Mucosa of stomach (tissue), 1 donor: ENCODE measurements around the gene PFKFB4.

Experiments
- H3K27me3 ChIP-seq: one replicate; pipeline ENCODE4 v1.7.0; 2013; ENCODE audit warnings: mild to moderate bottlenecking, low read length; ENCODE audit not compliant: control insufficient read depth, insufficient read depth
- H3K36me3 ChIP-seq: one replicate; pipeline ENCODE4 v1.7.0; 2013; ENCODE audit warnings: low read length; ENCODE audit not compliant: control insufficient read depth, insufficient read depth
- H3K4me1 ChIP-seq: one replicate; pipeline ENCODE4 v1.7.0; 2013; ENCODE audit warnings: mild to moderate bottlenecking, low read length; ENCODE audit not compliant: control insufficient read depth, insufficient read depth
- H3K4me3 ChIP-seq: one replicate; pipeline ENCODE4 v1.7.0; 2013; ENCODE audit warnings: low read length
- H3K9ac ChIP-seq: one replicate; pipeline ENCODE4 v1.7.0; 2013; ENCODE audit warnings: mild to moderate bottlenecking, low read length, moderate library complexity
- H3K9me3 ChIP-seq: one replicate; pipeline ENCODE4 v1.7.0; 2013; ENCODE audit warnings: mild to moderate bottlenecking, low read length, moderate library complexity; ENCODE audit not compliant: control insufficient read depth
- donor health status: Pancreatic carcinoma.

The PFKFB4 gene

GRCh38 chr3:48556796-48557626 is at the start of gene PFKFB4:
PFKFB4 (minus strand) TSS chr3:48556803; CDS start chr3:48556777, 26 bp downstream.
- Histone ChIP-seq H3K9ac (peak within 1 kb of the TSS; percentile 57), H3K27me3 (no peaks in the 10 kb centered on the region), H3K36me3 (no peaks in the 10 kb centered on the region), H3K4me1 (peaks cover 40% of the 10 kb centered on the region), H3K9me3 (no peaks in the 10 kb centered on the region), H3K4me3 (peak within 1 kb of the TSS; percentile 25)

- no peak overlapping the region for H3K4me3 ChIP-seq
- no peaks in the 10 kb centered on the region for H3K27me3 ChIP-seq
- no peaks in the 10 kb centered on the region for H3K9me3 ChIP-seq
- peaks cover 48% of the 10 kb centered on the region for H3K36me3 ChIP-seq
- H3K4me1 ChIP-seq = peaks cover 10% of the 10 kb centered on the region
- H3K9ac ChIP-seq = no peak overlapping the region
Measured at GRCh38 chr3:48601622-48601994, 45.0 kb upstream of the PFKFB4 start.

- Histone ChIP-seq H3K36me3 (peaks cover 48% of the 10 kb centered on the region), H3K9me3 (no peaks in the 10 kb centered on the region), H3K27me3 (no peaks in the 10 kb centered on the region), H3K9ac (no peak overlapping the region), H3K4me3 (no peak overlapping the region), H3K4me1 (peaks cover 10% of the 10 kb centered on the region)
Measured at GRCh38 chr3:48600711-48601621, 44.4 kb upstream of the PFKFB4 start.

GRCh38 chr3:48599509-48600285 is 43.1 kb upstream of the PFKFB4 start:
- Histone ChIP-seq H3K9me3 (no peaks in the 10 kb centered on the region), H3K4me1 (peaks cover 19% of the 10 kb centered on the region), H3K9ac (peak overlapping the region; percentile 17), H3K27me3 (peaks cover 10% of the 10 kb centered on the region), H3K36me3 (peaks cover 48% of the 10 kb centered on the region), H3K4me3 (no peak overlapping the region)

- Histone ChIP-seq H3K4me3 (no peak overlapping the region), H3K4me1 (peaks cover 25% of the 10 kb centered on the region), H3K9ac (peak overlapping the region; percentile 17), H3K36me3 (peaks cover 44% of the 10 kb centered on the region), H3K27me3 (peaks cover 16% of the 10 kb centered on the region), H3K9me3 (no peaks in the 10 kb centered on the region)
Measured at GRCh38 chr3:48599077-48599501, 42.5 kb upstream of the PFKFB4 start.

GRCh38 chr3:48598323-48599076 is 41.9 kb upstream of the PFKFB4 start:
- H3K36me3 ChIP-seq = peaks cover 41% of the 10 kb centered on the region
- H3K27me3 ChIP-seq = peaks cover 22% of the 10 kb centered on the region
- peak overlapping the region; percentile 34 for H3K9ac ChIP-seq
- peaks cover 29% of the 10 kb centered on the region for H3K4me1 ChIP-seq
- no peak overlapping the region for H3K4me3 ChIP-seq
- no peaks in the 10 kb centered on the region for H3K9me3 ChIP-seq

- Histone ChIP-seq H3K4me3 (no peak overlapping the region), H3K9me3 (no peaks in the 10 kb centered on the region), H3K9ac (no peak overlapping the region), H3K4me1 (peaks cover 29% of the 10 kb centered on the region), H3K27me3 (peaks cover 26% of the 10 kb centered on the region), H3K36me3 (peaks cover 32% of the 10 kb centered on the region)
Measured at GRCh38 chr3:48597408-48597800, 40.8 kb upstream of the PFKFB4 start.

- H3K4me3 ChIP-seq = no peak overlapping the region
- peaks cover 26% of the 10 kb centered on the region for H3K27me3 ChIP-seq
- H3K9ac ChIP-seq = no peak overlapping the region
- peaks cover 29% of the 10 kb centered on the region for H3K4me1 ChIP-seq
- H3K36me3 ChIP-seq = peaks cover 32% of the 10 kb centered on the region
- no peaks in the 10 kb centered on the region for H3K9me3 ChIP-seq
Measured at GRCh38 chr3:48596676-48597407, 40.2 kb upstream of the PFKFB4 start.

- Histone ChIP-seq H3K4me1 (peaks cover 29% of the 10 kb centered on the region), H3K27me3 (peaks cover 26% of the 10 kb centered on the region), H3K9me3 (no peaks in the 10 kb centered on the region), H3K9ac (no peak overlapping the region), H3K36me3 (peaks cover 32% of the 10 kb centered on the region), H3K4me3 (no peak overlapping the region)
Measured at GRCh38 chr3:48596157-48596556, 39.6 kb upstream of the PFKFB4 start.

GRCh38 chr3:48595526-48596121 is 39.0 kb upstream of the PFKFB4 start:
- H3K4me3 ChIP-seq = no peak overlapping the region
- H3K4me1 ChIP-seq = peaks cover 29% of the 10 kb centered on the region
- no peak overlapping the region for H3K9ac ChIP-seq
- H3K36me3 ChIP-seq = peaks cover 28% of the 10 kb centered on the region
- H3K27me3 ChIP-seq = peaks cover 26% of the 10 kb centered on the region
- H3K9me3 ChIP-seq = no peaks in the 10 kb centered on the region
